ENCODE results near the gene PURB. TPM values are rescaled to one million over a fixed set of nuclear protein-coding genes. Genes with fewer than 3 reads are reported as not detected.

PURB gene
- total RNA-seq, 1 donor from 2014 or later, result 26.5 TPM

DNA sequence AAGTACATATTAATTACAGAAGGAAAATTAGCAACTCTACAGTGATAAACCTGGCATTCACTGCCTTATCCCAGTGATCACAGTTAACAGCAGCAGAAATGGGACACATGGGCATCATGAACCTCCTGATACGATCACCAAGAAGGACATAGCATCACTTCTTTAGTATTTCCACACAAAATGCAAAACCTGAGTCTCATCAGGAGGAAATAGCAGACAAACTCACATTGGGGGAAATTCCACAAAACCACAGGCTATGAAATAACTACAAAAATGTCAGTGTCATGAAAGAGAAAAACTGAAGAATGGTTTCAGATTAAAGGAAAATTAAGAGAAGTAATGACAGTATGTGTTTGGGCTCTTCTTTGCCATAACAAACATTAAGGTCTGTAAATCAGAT is 12.0 kb upstream of the PURB start:
- H3K4me2 ChIP-seq, result no peak overlapping the region
- H4K20me1 ChIP-seq (ENCODE audit: low read depth), result no peaks in the 10 kb centered on the region
- no peaks in the 10 kb centered on the region for H3K9me3 ChIP-seq (ENCODE audit: low read depth)
- H3K4me3 ChIP-seq, result no peak overlapping the region
- H3K27ac ChIP-seq, result no peak overlapping the region
- Mint-ChIP-seq H3K36me3 (no peaks in the 10 kb centered on the region), H3K27me3 (ENCODE audit: insufficient read depth, low read depth) (peaks cover 5% of the 10 kb centered on the region), H3K9me3 (no peaks in the 10 kb centered on the region), H3K4me1 (no peaks in the 10 kb centered on the region), H3K4me3 (no peak overlapping the region), H3K27ac (no peak overlapping the region)
- no peaks in the 10 kb centered on the region for H3K79me2 ChIP-seq (ENCODE audit: low read depth)
- H3K36me3 ChIP-seq, result no peaks in the 10 kb centered on the region
- no peak overlapping the region for H3K9ac ChIP-seq
- no peaks in the 10 kb centered on the region for H3K4me1 ChIP-seq
- H3F3A ChIP-seq (ENCODE audit: low read depth), result no peaks in the 10 kb centered on the region
- H3K27me3 ChIP-seq, result no peaks in the 10 kb centered on the region
- no peak overlapping the region for H2AFZ ChIP-seq (replicated peaks)
- TF ChIP-seq, protein P1, sequence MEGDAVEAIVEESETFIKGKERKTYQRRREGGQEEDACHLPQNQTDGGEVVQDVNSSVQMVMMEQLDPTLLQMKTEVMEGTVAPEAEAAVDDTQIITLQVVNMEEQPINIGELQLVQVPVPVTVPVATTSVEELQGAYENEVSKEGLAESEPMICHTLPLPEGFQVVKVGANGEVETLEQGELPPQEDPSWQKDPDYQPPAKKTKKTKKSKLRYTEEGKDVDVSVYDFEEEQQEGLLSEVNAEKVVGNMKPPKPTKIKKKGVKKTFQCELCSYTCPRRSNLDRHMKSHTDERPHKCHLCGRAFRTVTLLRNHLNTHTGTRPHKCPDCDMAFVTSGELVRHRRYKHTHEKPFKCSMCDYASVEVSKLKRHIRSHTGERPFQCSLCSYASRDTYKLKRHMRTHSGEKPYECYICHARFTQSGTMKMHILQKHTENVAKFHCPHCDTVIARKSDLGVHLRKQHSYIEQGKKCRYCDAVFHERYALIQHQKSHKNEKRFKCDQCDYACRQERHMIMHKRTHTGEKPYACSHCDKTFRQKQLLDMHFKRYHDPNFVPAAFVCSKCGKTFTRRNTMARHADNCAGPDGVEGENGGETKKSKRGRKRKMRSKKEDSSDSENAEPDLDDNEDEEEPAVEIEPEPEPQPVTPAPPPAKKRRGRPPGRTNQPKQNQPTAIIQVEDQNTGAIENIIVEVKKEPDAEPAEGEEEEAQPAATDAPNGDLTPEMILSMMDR (IDR thresholded peaks at IDR 0.05), result no peak
- no peak for TF ChIP-seq EZH2phosphoT487 (IDR thresholded peaks at IDR 0.05)
- no peak for TF ChIP-seq EZH2 (IDR thresholded peaks at IDR 0.05)
- DNase-seq (ENCODE audit: low spot score), result no peak

DNA sequence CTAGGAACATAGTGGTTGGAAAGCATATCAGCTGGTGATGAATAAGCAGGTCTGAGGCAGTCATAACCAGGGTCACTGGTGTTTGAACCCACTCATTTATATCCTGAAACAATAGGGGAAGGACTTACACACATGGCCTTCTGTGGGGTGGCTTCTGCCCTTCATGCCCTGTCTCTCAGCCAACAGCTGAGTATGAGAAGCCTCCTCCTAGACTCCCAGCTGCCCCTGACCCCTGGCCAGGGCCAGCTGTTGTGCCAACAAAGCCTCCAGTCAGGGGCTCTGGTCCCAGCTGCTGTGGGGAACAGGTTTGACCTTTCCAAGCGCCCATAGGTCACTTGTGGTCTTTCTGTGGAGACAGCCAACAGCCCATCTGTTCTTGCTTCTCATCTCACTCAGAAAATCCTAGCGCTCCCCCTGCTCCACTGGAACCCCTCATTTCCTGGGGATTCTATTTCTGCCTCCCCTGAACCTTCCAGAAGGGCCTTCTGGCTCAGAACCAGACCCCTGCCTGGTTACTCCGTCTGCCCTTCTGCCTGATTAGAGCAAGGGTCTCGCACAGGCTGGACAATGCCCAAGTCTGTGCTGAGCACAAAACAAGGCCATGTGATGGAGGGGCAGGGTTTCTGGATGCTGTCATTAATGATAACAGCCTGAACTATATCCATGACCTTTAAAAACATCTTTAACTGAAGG is 9.7 kb upstream of the PURB start:
- no peak overlapping the region for H3K4me3 Mint-ChIP-seq
- no peaks in the 10 kb centered on the region for H3K9me3 Mint-ChIP-seq
- TF ChIP-seq EZH2phosphoT487 (IDR thresholded peaks at IDR 0.05), result no peak
- TF ChIP-seq, protein P1 (IDR thresholded peaks at IDR 0.05), result no peak

DNA sequence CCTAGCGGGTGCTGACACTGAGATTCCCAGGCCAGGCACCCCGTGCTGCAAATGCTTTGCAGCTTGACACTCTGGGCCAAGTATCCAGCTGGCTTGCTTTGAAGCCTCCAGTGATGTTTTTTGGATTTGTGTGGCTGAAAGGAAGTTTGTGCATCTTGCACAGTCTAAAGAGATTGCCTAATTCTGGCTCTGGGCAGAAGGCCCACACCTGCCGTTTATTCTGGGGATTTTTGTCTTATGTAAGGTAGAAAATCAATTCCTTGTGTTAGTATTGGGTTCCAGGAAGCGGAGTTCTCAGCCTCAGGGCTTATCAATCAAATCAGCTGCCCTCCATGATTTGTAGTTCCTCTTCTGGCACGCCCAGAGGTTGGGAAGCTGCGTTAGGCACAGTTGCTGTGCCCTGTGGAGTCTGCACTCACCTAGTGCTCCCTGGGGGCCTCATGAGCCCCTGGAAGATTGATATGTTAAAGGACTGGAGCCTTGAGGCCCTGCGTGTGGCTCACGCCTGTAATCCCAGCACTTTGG is 8.4 kb upstream of the PURB start:
- Histone ChIP-seq H2AFZ (replicated peaks) (no peak overlapping the region), H3K9ac (peak overlapping the region; percentile 42), H3K4me2 (no peak overlapping the region), H3K36me3 (no peaks in the 10 kb centered on the region), H3F3A (ENCODE audit: low read depth) (no peaks in the 10 kb centered on the region), H3K27me3 (no peaks in the 10 kb centered on the region), H3K4me1 (no peaks in the 10 kb centered on the region), H3K4me3 (no peak overlapping the region), H4K20me1 (ENCODE audit: low read depth) (no peaks in the 10 kb centered on the region), H3K9me3 (ENCODE audit: low read depth) (no peaks in the 10 kb centered on the region), H3K79me2 (ENCODE audit: low read depth) (no peaks in the 10 kb centered on the region), H3K27ac (no peak overlapping the region)
- Mint-ChIP-seq H3K27ac (no peak overlapping the region), H3K9me3 (no peaks in the 10 kb centered on the region), H3K27me3 (ENCODE audit: insufficient read depth, low read depth) (peaks cover 7% of the 10 kb centered on the region), H3K4me1 (no peaks in the 10 kb centered on the region), H3K36me3 (no peaks in the 10 kb centered on the region), H3K4me3 (no peak overlapping the region)
- TF ChIP-seq EZH2phosphoT487 (IDR thresholded peaks at IDR 0.05), result no peak
- TF ChIP-seq, protein P1 (IDR thresholded peaks at IDR 0.05), result no peak
- TF ChIP-seq EZH2 (IDR thresholded peaks at IDR 0.05), result no peak
- DNase-seq (ENCODE audit: low spot score), result no peak

More for the DNA sequence above, 9.7 kb upstream of the PURB start:
- Mint-ChIP-seq H3K27me3 (ENCODE audit: insufficient read depth, low read depth) (peaks cover 8% of the 10 kb centered on the region), H3K27ac (no peak overlapping the region), H3K36me3 (no peaks in the 10 kb centered on the region), H3K4me1 (no peaks in the 10 kb centered on the region)
- no peak overlapping the region for H2AFZ ChIP-seq (replicated peaks)
- H3K4me1 ChIP-seq, result no peaks in the 10 kb centered on the region
- H3K4me3 ChIP-seq, result no peak overlapping the region
- no peaks in the 10 kb centered on the region for H3K79me2 ChIP-seq (ENCODE audit: low read depth)
- H4K20me1 ChIP-seq (ENCODE audit: low read depth), result no peaks in the 10 kb centered on the region
- no peak overlapping the region for H3K9ac ChIP-seq
- H3F3A ChIP-seq (ENCODE audit: low read depth), result no peaks in the 10 kb centered on the region
- H3K36me3 ChIP-seq, result no peaks in the 10 kb centered on the region
- no peaks in the 10 kb centered on the region for H3K9me3 ChIP-seq (ENCODE audit: low read depth)
- H3K27me3 ChIP-seq, result no peaks in the 10 kb centered on the region
- H3K27ac ChIP-seq, result no peak overlapping the region
- no peak for DNase-seq (ENCODE audit: low spot score)
- H3K4me2 ChIP-seq, result no peak overlapping the region

All from neural progenitor cell (in vitro differentiated cells).